MM.1S (cell line): ENCODE measurements around the gene POP7.

Experiments
- CTCF ChIP-seq: fragments of 300-600 bp; sonication (generic); IDR thresholded peaks from 2 replicates; pipeline ENCODE4 v1.5.1; 2016; ENCODE audit warnings: antibody characterized with exemption, low read length, mixed read lengths
- EZH2phosphoT487 ChIP-seq: fragments of 300-600 bp; sonication (generic); IDR thresholded peaks from 2 replicates; pipeline ENCODE4 v1.6.1; 2018; ENCODE audit warnings: antibody characterized with exemption, low read length

DNA sequence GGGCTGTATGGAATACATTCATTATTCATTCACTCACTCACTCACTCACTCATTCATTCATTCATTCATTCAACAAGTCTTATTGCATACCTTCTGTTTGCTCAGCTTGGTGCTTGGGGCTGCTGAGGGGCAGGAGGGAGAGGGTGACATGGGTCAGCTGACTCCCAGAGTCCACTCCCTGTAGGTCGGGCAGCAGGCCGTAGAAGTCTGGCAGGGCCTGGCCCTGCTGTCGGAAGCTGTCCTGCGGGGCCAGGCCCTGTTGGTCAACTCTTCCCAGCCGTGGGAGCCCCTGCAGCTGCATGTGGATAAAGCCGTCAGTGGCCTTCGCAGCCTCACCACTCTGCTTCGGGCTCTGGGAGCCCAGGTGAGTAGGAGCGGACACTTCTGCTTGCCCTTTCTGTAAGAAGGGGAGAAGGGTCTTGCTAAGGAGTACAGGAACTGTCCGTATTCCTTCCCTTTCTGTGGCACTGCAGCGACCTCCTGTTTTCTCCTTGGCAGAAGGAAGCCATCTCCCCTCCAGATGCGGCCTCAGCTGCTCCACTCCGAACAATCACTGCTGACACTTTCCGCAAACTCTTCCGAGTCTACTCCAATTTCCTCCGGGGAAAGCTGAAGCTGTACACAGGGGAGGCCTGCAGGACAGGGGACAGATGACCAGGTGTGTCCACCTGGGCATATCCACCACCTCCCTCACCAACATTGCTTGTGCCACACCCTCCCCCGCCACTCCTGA, 16.7 kb downstream of the POP7 start:
- no peak for TF ChIP-seq EZH2phosphoT487
- TF ChIP-seq CTCF = no peak
